Cardiac fibroblast (primary cell): ENCODE measurements around the gene CNNM4.

Experiments used
- DNase-seq, 2 donors: peaks; one replicate each; pipeline versions ENCODE4 v3.0.0 to v3.0.0-alpha.2; 2010; ENCODE audit warnings: low read depth in 2 of 2
- H3K4me3 ChIP-seq, 2 donors: replicated peaks in 1 of 2; 1 replicate in 1 of 2; 2 replicates in 1 of 2; pipeline ENCODE4 v1.5.1; 2011; ENCODE audit warnings: low read depth in 2 of 2, low read length in 2 of 2, mild to moderate bottlenecking in 2 of 2, moderate library complexity in 1 of 2
- TF ChIP-seq, protein P1 (sequence below): IDR thresholded peaks from one replicate; pipeline ENCODE4 v1.5.1; 2011; ENCODE audit warnings: low read depth, mild to moderate bottlenecking, low read length, inconsistent platforms

CNNM4 gene

DNA sequence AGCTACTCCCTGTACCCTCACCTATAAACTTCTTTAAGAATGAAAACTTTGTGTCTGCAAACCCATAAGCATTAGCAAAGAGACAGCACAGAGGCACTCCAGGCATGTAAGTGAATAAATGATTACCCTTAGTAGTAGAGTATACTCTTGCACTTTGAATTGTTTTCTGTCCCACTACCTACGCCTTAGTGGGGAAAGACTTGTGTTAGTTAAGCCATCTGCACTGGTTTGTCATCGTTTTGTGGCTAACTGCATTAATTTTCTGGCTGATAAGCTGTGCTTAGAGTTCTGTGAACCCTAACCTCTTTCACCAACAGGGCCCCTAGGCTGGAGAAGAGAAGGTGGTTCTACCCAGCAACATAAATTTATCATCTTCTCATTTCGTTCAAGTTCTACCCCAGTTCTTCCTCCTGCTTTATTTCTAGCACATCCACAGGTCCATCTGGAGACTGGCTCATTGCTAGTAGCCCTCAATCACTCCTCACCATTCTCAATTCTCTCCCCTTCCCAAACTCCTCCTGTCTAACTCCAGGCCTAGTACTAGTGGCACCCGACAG is 21.5 kb upstream of the CNNM4 start:
- H3K4me3 ChIP-seq = peak overlapping the region; percentile 80 to 95
- TF ChIP-seq, protein P1, sequence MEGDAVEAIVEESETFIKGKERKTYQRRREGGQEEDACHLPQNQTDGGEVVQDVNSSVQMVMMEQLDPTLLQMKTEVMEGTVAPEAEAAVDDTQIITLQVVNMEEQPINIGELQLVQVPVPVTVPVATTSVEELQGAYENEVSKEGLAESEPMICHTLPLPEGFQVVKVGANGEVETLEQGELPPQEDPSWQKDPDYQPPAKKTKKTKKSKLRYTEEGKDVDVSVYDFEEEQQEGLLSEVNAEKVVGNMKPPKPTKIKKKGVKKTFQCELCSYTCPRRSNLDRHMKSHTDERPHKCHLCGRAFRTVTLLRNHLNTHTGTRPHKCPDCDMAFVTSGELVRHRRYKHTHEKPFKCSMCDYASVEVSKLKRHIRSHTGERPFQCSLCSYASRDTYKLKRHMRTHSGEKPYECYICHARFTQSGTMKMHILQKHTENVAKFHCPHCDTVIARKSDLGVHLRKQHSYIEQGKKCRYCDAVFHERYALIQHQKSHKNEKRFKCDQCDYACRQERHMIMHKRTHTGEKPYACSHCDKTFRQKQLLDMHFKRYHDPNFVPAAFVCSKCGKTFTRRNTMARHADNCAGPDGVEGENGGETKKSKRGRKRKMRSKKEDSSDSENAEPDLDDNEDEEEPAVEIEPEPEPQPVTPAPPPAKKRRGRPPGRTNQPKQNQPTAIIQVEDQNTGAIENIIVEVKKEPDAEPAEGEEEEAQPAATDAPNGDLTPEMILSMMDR = no peak

DNA sequence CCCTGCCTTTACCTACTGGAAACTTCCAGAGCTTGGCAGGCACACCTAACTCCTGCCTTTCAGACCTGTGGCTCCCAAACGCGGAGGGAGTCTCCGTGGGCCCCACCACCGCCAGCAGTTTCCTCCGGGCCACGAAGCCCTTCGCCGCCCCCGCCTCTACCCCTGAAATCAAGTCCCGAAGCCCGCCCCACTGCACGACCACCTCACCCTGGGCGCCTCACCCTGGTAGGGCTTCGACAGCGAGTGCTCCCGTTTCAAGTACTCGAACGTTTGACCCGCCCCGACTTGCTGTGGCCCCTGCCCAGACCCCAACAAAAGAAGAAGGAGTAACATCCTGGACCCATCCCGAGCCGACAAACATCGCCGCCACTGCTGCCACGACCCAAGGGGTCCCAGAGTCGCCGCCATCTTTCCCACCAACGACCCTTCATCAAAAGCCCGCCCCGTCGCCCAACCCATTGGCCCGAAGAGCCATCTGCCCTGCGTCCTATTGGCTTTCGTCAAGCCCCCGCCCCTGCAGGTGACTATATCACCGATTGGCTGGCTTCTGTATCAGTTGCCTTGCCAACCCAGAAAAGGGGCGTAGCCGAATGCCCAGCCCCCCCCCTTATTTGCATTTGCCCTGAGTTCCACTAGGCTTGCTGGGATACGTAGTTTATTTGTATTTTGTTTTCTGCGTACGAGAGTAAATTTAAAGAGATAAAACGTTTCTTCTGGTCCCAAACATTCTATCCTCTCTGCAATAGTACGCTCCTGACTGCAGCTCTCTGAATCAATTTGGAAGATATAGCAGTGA is 20.9 kb upstream of the CNNM4 start, which contains the start of gene LMAN2L:
Gene LMAN2L, minus strand, starts transcription at position 432 of the 796 bp plus-strand sequence. Its CDS starts 24 bp downstream, at position 408.
- H3K4me3 ChIP-seq = peak within 1 kb of the TSS; percentile 80 to 95
- peak; percentile 97 to 98 for DNase-seq
- TF ChIP-seq, protein P1 = no peak

More for the DNA sequence above, 21.5 kb upstream of the CNNM4 start:
- DNase-seq = peak in 1 of 2 donors; percentile 16

DNA sequence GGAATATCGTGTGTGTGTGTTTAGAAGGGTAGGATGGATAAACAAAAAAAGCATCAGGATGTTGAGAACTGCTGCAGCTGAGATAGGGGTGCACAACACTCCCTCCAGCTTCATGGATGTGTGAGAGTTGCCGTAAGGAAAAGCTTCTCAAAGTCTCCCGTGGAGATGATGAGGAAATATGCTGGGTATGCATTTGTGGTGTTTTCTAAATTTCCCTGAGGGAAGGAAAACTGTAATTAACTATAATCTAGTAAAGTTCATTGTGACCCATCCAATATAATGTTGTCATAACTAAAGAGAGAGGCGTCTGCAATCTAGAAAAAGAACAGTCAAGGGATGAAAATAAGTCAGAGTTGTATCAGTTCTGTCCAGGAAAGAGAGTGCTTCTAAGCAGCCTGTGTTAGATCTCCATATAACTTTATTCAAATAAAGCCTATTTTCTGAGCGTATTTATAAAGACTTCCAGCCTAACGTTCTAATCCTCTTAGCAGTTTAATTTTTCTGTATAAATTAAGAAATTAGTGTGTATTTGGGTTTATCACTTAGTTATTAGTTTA is 13.6 kb upstream of the CNNM4 start:
- DNase-seq = no peak
- TF ChIP-seq, protein P1 = no peak
- no peak overlapping the region for H3K4me3 ChIP-seq

DNA sequence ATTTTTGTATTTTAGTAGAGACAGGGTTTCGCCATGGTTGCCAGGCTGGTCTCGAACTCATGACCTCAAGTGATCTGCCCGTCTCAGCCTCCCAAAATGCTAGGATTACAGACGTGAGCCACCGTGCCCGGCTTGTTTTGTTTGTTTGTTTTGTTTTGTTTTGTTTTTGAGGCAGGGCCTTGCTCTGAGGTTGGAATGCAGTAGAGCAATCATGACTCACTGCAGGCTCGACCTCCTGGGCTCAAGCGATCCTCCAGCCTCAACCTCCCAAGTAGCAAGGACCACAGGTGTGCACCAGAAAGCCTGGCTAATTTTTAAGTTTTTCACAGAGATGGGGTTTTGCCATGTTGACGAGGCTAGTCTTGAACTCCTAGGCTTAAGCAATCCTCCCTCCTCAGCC is 8.9 kb upstream of the CNNM4 start:
- no peak for DNase-seq
- no peak overlapping the region for H3K4me3 ChIP-seq
- TF ChIP-seq, protein P1 = no peak

DNA sequence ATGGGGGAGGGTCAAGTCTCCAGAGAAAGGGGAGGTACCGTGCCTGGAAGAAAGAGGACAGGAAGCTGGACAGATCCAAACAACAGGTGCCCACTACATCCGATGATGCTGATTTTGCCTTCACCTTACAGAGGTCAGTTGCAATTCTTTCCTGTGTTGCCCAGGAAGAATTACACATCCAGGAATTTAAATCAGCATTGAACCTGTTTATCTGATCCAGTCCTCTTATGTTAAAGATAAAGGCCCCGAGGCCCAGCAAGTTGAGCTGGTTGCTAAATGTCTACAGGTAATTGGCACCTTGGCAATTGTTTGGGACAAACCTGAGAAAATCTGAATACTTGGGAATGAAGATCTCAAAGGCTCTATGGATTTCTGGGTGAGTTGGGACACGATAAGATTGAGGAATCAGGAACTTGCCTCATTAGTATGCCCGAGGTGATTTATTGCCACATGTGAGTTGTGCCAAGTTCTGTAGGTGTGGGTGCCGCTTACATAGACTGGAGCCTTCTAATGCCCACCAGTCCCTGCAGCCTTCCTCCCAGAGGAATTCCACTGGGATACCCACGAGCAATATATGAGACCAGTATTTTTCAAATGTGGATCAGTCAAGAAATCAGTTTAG is 6.9 kb upstream of the CNNM4 start:
- DNase-seq = no peak
- TF ChIP-seq, protein P1 = no peak
- H3K4me3 ChIP-seq = no peak overlapping the region

DNA sequence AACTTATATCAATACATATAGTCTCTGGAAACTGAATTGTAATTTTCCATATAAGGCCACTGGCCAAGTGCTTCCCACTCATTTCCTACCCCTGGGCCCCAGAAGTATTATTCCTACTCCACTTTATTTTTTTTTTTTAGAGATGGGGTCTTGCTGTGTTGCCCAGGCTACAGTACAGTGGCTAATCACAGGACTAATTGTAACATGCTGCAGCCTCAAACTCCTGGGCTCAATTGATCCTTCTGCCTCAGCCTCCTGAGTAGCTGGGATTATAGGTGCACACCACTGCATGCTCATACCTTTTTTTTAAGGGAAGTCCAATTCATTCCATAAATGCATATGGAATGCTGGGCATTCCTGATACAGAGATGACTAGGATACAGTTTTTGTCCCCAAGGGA is 6.4 kb upstream of the CNNM4 start:
- no peak for DNase-seq
- no peak overlapping the region for H3K4me3 ChIP-seq
- TF ChIP-seq, protein P1 = no peak
